ENCODE measurements around the gene P4HA2. TPM values are rescaled to one million over a fixed set of nuclear protein-coding genes. Genes with fewer than 3 reads are reported as not detected.

Gene P4HA2
- total and polyA plus RNA-seq, 9 of the 15 experiments (the other 6 are each of a cell fraction or from before 2014, with no cell fraction given), result 9.6 to 50.0 (median 12.7) TPM

DNA sequence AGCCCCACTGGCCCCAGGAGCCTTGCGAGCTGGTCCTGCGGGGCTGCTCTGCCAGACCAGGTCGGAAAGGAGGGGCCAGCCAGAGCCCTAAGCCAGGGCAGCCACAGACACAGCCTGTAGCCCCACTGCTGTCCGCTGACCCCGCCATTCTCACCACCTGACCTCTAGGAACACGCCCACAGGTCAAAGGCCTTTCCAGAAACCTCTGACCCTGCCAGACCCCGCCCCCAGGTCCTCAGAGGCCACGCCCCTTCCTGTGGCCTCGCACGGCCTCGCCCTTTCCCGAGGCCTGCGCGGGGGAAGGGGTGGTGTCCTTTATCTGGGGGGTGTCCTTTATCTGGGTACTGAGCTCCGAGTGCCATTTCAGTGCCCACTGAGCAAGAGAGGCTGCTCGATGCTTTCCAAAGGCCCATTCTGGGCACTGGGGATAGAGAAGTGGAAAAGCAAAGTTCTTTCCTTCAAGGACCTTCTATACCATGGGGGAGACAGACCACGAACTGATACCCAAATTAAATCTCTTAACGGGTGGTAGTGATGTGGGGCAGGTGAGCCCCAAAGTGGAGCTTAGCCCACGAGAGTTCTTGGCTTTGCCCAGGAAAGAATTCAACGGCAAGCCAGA, 46.5 kb downstream of the P4HA2 start (continued):
- TF ChIP-seq TOE1 (IDR thresholded peaks at IDR 0.05; ENCODE audit: borderline replicate concordance) (peak; percentile 54; the same call in 1 of the 2 replicates), TOE1 (CRISPR knock-in tag; IDR thresholded peaks at IDR 0.05; ENCODE audit: borderline replicate concordance, low read depth) (no peak), LEF1 (IDR thresholded peaks at IDR 0.05) (0 out of 2 replicates have a peak, but pooled peaks have one; percentile 17), MEIS2 (IDR thresholded peaks at IDR 0.05; ENCODE audit: partially characterized antibody) (peak; percentile 13), ZNF121 (CRISPR knock-in tag; conservative IDR thresholded peaks at IDR 0.05) (no peak), EP300 (IDR thresholded peaks at IDR 0.05; ENCODE audit: low read length) (peak; percentile 38; the same call in 1 of the 2 replicates), SOX6 (IDR thresholded peaks at IDR 0.05) (peak; percentile 46; the same call in 1 of the 2 replicates), ATF7 (IDR thresholded peaks at IDR 0.05) (peak; percentile 52; the same call in 1 of the 2 replicates), MAZ (CRISPR knock-in tag; conservative IDR thresholded peaks at IDR 0.05 in 1 of 2, IDR thresholded peaks at IDR 0.05 in 1 of 2) (peak; percentile 73 to 87), ZNF134 (CRISPR knock-in tag; conservative IDR thresholded peaks at IDR 0.05) (0 out of 2 replicates have a peak, but pooled peaks have one; percentile 7), KLF6 (CRISPR knock-in tag; IDR thresholded peaks at IDR 0.05; ENCODE audit: borderline replicate concordance) (peak; percentile 31; the same call in 1 of the 2 replicates), MEF2A (IDR thresholded peaks at IDR 0.05; ENCODE audit: control insufficient read depth, low read depth, low read length) (no peak), ELF2 (CRISPR knock-in tag; IDR thresholded peaks at IDR 0.05) (no peak), SPI1 (IDR thresholded peaks at IDR 0.05; ENCODE audit: borderline replicate concordance, low read depth, low read length) (0 out of 2 replicates have a peak, but pooled peaks have one; percentile 7), FOXK2 (conservative IDR thresholded peaks at IDR 0.05 in 1 of 2, IDR thresholded peaks at IDR 0.05 in 1 of 2; ENCODE audit: low read depth in 2 of 2) (0 out of 4 replicates have a peak, but pooled peaks of 1 of the 2 experiments have one; percentile 33)
- TF ChIP-seq, protein P1, sequence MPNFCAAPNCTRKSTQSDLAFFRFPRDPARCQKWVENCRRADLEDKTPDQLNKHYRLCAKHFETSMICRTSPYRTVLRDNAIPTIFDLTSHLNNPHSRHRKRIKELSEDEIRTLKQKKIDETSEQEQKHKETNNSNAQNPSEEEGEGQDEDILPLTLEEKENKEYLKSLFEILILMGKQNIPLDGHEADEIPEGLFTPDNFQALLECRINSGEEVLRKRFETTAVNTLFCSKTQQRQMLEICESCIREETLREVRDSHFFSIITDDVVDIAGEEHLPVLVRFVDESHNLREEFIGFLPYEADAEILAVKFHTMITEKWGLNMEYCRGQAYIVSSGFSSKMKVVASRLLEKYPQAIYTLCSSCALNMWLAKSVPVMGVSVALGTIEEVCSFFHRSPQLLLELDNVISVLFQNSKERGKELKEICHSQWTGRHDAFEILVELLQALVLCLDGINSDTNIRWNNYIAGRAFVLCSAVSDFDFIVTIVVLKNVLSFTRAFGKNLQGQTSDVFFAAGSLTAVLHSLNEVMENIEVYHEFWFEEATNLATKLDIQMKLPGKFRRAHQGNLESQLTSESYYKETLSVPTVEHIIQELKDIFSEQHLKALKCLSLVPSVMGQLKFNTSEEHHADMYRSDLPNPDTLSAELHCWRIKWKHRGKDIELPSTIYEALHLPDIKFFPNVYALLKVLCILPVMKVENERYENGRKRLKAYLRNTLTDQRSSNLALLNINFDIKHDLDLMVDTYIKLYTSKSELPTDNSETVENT (CRISPR knock-in tag; IDR thresholded peaks at IDR 0.05), result 0 out of 2 replicates have a peak, but pooled peaks have one; percentile 58
- TF ChIP-seq, protein P2, sequence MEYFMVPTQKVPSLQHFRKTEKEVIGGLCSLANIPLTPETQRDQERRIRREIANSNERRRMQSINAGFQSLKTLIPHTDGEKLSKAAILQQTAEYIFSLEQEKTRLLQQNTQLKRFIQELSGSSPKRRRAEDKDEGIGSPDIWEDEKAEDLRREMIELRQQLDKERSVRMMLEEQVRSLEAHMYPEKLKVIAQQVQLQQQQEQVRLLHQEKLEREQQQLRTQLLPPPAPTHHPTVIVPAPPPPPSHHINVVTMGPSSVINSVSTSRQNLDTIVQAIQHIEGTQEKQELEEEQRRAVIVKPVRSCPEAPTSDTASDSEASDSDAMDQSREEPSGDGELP (CRISPR knock-in tag; IDR thresholded peaks at IDR 0.05; ENCODE audit: borderline replicate concordance), result peak; percentile 86
- TF ChIP-seq, protein P3, sequence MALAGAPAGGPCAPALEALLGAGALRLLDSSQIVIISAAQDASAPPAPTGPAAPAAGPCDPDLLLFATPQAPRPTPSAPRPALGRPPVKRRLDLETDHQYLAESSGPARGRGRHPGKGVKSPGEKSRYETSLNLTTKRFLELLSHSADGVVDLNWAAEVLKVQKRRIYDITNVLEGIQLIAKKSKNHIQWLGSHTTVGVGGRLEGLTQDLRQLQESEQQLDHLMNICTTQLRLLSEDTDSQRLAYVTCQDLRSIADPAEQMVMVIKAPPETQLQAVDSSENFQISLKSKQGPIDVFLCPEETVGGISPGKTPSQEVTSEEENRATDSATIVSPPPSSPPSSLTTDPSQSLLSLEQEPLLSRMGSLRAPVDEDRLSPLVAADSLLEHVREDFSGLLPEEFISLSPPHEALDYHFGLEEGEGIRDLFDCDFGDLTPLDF (CRISPR knock-in tag; IDR thresholded peaks at IDR 0.05), result peak; percentile 32; the same call in 1 of the 2 replicates
- TF ChIP-seq, protein P4, sequence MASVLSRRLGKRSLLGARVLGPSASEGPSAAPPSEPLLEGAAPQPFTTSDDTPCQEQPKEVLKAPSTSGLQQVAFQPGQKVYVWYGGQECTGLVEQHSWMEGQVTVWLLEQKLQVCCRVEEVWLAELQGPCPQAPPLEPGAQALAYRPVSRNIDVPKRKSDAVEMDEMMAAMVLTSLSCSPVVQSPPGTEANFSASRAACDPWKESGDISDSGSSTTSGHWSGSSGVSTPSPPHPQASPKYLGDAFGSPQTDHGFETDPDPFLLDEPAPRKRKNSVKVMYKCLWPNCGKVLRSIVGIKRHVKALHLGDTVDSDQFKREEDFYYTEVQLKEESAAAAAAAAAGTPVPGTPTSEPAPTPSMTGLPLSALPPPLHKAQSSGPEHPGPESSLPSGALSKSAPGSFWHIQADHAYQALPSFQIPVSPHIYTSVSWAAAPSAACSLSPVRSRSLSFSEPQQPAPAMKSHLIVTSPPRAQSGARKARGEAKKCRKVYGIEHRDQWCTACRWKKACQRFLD (CRISPR knock-in tag; IDR thresholded peaks at IDR 0.05), result peak; percentile 71
- TF ChIP-seq, protein P5, sequence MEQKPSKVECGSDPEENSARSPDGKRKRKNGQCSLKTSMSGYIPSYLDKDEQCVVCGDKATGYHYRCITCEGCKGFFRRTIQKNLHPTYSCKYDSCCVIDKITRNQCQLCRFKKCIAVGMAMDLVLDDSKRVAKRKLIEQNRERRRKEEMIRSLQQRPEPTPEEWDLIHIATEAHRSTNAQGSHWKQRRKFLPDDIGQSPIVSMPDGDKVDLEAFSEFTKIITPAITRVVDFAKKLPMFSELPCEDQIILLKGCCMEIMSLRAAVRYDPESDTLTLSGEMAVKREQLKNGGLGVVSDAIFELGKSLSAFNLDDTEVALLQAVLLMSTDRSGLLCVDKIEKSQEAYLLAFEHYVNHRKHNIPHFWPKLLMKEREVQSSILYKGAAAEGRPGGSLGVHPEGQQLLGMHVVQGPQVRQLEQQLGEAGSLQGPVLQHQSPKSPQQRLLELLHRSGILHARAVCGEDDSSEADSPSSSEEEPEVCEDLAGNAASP (IDR thresholded peaks at IDR 0.05), result peak; percentile 85

Measured in K562 (cell line).